ENCODE measurements around the gene CHD9.
"Not testable (repeated sequence)": the region's sequence is repeated elsewhere in the genome, so short reads cannot be mapped to it uniquely, and the experiment has no call there.

Gene CHD9

DNA sequence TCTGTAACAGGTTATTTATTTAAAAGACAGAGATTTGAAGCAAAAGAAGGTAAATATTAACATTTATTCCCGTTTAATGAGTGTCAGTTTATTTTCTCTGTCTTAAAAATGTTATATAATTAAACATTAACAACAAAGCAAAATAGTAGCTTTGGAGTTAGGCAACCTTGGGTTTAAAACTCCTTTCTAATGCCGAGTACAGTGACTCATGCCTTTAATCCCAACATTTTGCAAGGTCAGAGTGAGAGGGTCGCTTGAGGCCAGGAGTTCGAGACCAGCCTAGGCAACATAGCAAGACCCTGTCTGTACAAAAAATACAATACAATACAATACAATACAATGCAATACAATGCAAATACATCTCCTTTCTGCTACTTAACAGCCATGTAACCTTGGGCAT, 128.7 kb downstream of the CHD9 start:
- Histone ChIP-seq H3K4me2 (ENCODE audit: low read depth, low read length, poor library complexity, severe bottlenecking) (no peak overlapping the region), H2AFZ (ENCODE audit: low read depth, low read length, severe bottlenecking) (no peak overlapping the region), H4K20me1 (ENCODE audit: low read depth, low read length) (no peaks in the 10 kb centered on the region), H3K9ac (ENCODE audit: low read length) (no peak overlapping the region), H3K4me3 (ENCODE audit: insufficient read depth, low read length, poor library complexity, severe bottlenecking) (no peak overlapping the region), H3K9me3 (ENCODE audit: insufficient read depth, low read length) (peaks cover 27% of the 10 kb centered on the region; the same call in 1 of the 2 replicates), H3F3A (ENCODE audit: insufficient read depth) (no peaks in the 10 kb centered on the region), H3K27ac (ENCODE audit: low read depth, low read length) (no peak overlapping the region), H3K9me2 (replicated peaks; ENCODE audit: insufficient read depth, low read length) (no peaks in the 10 kb centered on the region), H3K36me3 (ENCODE audit: low read length) (peaks cover 28% of the 10 kb centered on the region), H3K79me2 (ENCODE audit: insufficient read depth, low read length) (peaks cover 11% of the 10 kb centered on the region; the same call in 1 of the 2 replicates), H3K27me3 (ENCODE audit: low read length) (no peaks in the 10 kb centered on the region)
- TF ChIP-seq, protein P1, sequence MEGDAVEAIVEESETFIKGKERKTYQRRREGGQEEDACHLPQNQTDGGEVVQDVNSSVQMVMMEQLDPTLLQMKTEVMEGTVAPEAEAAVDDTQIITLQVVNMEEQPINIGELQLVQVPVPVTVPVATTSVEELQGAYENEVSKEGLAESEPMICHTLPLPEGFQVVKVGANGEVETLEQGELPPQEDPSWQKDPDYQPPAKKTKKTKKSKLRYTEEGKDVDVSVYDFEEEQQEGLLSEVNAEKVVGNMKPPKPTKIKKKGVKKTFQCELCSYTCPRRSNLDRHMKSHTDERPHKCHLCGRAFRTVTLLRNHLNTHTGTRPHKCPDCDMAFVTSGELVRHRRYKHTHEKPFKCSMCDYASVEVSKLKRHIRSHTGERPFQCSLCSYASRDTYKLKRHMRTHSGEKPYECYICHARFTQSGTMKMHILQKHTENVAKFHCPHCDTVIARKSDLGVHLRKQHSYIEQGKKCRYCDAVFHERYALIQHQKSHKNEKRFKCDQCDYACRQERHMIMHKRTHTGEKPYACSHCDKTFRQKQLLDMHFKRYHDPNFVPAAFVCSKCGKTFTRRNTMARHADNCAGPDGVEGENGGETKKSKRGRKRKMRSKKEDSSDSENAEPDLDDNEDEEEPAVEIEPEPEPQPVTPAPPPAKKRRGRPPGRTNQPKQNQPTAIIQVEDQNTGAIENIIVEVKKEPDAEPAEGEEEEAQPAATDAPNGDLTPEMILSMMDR (IDR thresholded peaks at IDR 0.05; ENCODE audit: insufficient read depth, low read length, poor library complexity, severe bottlenecking): no peak
- no peak for TF ChIP-seq EZH2phosphoT487 (conservative IDR thresholded peaks at IDR 0.05; ENCODE audit: low read length)

GRCh38 chr16:53185741-53186140, 130.9 kb downstream of the CHD9 start:
- not testable (repeated sequence) for H3K9ac ChIP-seq (ENCODE audit: low read length); H3K4me3 ChIP-seq (ENCODE audit: insufficient read depth, low read length, poor library complexity, severe bottlenecking); H4K20me1 ChIP-seq (ENCODE audit: low read depth, low read length); H3K4me2 ChIP-seq (ENCODE audit: low read depth, low read length, poor library complexity, severe bottlenecking); H3K79me2 ChIP-seq (ENCODE audit: insufficient read depth, low read length); H2AFZ ChIP-seq (ENCODE audit: low read depth, low read length, severe bottlenecking); H3K27me3 ChIP-seq (ENCODE audit: low read length); H3K9me2 ChIP-seq (replicated peaks; ENCODE audit: insufficient read depth, low read length); H3K27ac ChIP-seq (ENCODE audit: low read depth, low read length); H3F3A ChIP-seq (ENCODE audit: insufficient read depth)
- Histone ChIP-seq H3K9me3 (ENCODE audit: insufficient read depth, low read length) (peaks cover 27% of the 10 kb centered on the region; the same call in 1 of the 2 replicates), H3K36me3 (ENCODE audit: low read length) (peaks cover 28% of the 10 kb centered on the region)

GRCh38 chr16:53187775-53188174, 133.0 kb downstream of the CHD9 start:
- Histone ChIP-seq H3K4me3 (ENCODE audit: insufficient read depth, low read length, poor library complexity, severe bottlenecking) (no peak overlapping the region), H3K9ac (ENCODE audit: low read length) (no peak overlapping the region), H3K27ac (ENCODE audit: low read depth, low read length) (no peak overlapping the region), H3K9me2 (replicated peaks; ENCODE audit: insufficient read depth, low read length) (no peaks in the 10 kb centered on the region), H3K4me2 (ENCODE audit: low read depth, low read length, poor library complexity, severe bottlenecking) (no peak overlapping the region), H2AFZ (ENCODE audit: low read depth, low read length, severe bottlenecking) (no peak overlapping the region), H4K20me1 (ENCODE audit: low read depth, low read length) (no peaks in the 10 kb centered on the region), H3K36me3 (ENCODE audit: low read length) (peaks cover 27% of the 10 kb centered on the region), H3F3A (ENCODE audit: insufficient read depth) (no peaks in the 10 kb centered on the region), H3K79me2 (ENCODE audit: insufficient read depth, low read length) (peaks cover 6% of the 10 kb centered on the region; the same call in 1 of the 2 replicates), H3K9me3 (ENCODE audit: insufficient read depth, low read length) (peaks cover 27% of the 10 kb centered on the region; the same call in 1 of the 2 replicates), H3K27me3 (ENCODE audit: low read length) (no peaks in the 10 kb centered on the region)
- TF ChIP-seq, protein P1 (IDR thresholded peaks at IDR 0.05; ENCODE audit: insufficient read depth, low read length, poor library complexity, severe bottlenecking): no peak
- no peak for TF ChIP-seq EZH2phosphoT487 (conservative IDR thresholded peaks at IDR 0.05; ENCODE audit: low read length)

GRCh38 chr16:53191413-53191812, 136.6 kb downstream of the CHD9 start:
- peaks cover 12% of the 10 kb centered on the region; the same call in 1 of the 2 replicates for H3K36me3 ChIP-seq (ENCODE audit: low read length)
- H3K4me2 ChIP-seq (ENCODE audit: low read depth, low read length, poor library complexity, severe bottlenecking): no peak overlapping the region
- H4K20me1 ChIP-seq (ENCODE audit: low read depth, low read length): no peaks in the 10 kb centered on the region
- H3K27me3 ChIP-seq (ENCODE audit: low read length): no peaks in the 10 kb centered on the region
- peaks cover 4% of the 10 kb centered on the region; the same call in 1 of the 2 replicates for H3K9me3 ChIP-seq (ENCODE audit: insufficient read depth, low read length)
- H3K27ac ChIP-seq (ENCODE audit: low read depth, low read length): no peak overlapping the region
- no peak overlapping the region for H2AFZ ChIP-seq (ENCODE audit: low read depth, low read length, severe bottlenecking)
- H3K79me2 ChIP-seq (ENCODE audit: insufficient read depth, low read length): no peaks in the 10 kb centered on the region; the same call in 1 of the 2 replicates
- H3K4me3 ChIP-seq (ENCODE audit: insufficient read depth, low read length, poor library complexity, severe bottlenecking): no peak overlapping the region
- H3K9me2 ChIP-seq (replicated peaks; ENCODE audit: insufficient read depth, low read length): no peaks in the 10 kb centered on the region
- TF ChIP-seq, protein P1 (IDR thresholded peaks at IDR 0.05; ENCODE audit: insufficient read depth, low read length, poor library complexity, severe bottlenecking): no peak
- TF ChIP-seq EZH2phosphoT487 (conservative IDR thresholded peaks at IDR 0.05; ENCODE audit: low read length): no peak
- H3K9ac ChIP-seq (ENCODE audit: low read length): no peak overlapping the region
- no peaks in the 10 kb centered on the region for H3F3A ChIP-seq (ENCODE audit: insufficient read depth)
